HG02623 (cell line): ENCODE measurements around the gene AKT2.
A peak's percentile ranks its signal among the peaks of the same experiment; 100 is the strongest.
"Not testable (repeated sequence)": the region's sequence is repeated elsewhere in the genome, so short reads cannot be mapped to it uniquely, and the experiment has no call there.

Experiments used
- ATAC-seq: cut with Tn5 transposase; IDR thresholded peaks from one replicate; pipeline ENCODE4 v1.9.1; 2021; ENCODE audit warnings: moderate library complexity; ENCODE audit not compliant: unreplicated experiment

Gene AKT2

GRCh38 chr19:40284501-40285352 is at the start of gene AKT2:
AKT2 (minus strand) TSS chr19:40285345; CDS start chr19:40265267, 20,078 bp downstream.
- peak; percentile 23 for ATAC-seq

- ATAC-seq = not testable (repeated sequence)
These were observed 47.9 kb upstream of the AKT2 start for GRCh38 chr19:40333083-40333482.

- no peak for ATAC-seq
These were observed 47.5 kb upstream of the AKT2 start for GRCh38 chr19:40332669-40333068.

GRCh38 chr19:40331052-40331451 is 45.9 kb upstream of the AKT2 start:
- ATAC-seq = no peak

- no peak for ATAC-seq
These were observed 41.1 kb upstream of the AKT2 start for GRCh38 chr19:40326201-40326600.

- no peak for ATAC-seq
These were observed 38.6 kb upstream of the AKT2 start for GRCh38 chr19:40323705-40324104.

GRCh38 chr19:40322951-40323615 is 37.9 kb upstream of the AKT2 start:
- ATAC-seq = no peak

GRCh38 chr19:40322271-40322610 is 37.1 kb upstream of the AKT2 start:
- ATAC-seq = no peak

GRCh38 chr19:40321566-40322270 is 36.6 kb upstream of the AKT2 start:
- ATAC-seq = no peak

- ATAC-seq = no peak
These were observed 35.9 kb upstream of the AKT2 start for GRCh38 chr19:40321076-40321475.

- ATAC-seq = no peak
These were observed 35.4 kb upstream of the AKT2 start for GRCh38 chr19:40320558-40320935.

GRCh38 chr19:40317338-40317737 is 32.2 kb upstream of the AKT2 start:
- ATAC-seq = no peak

- no peak for ATAC-seq
These were observed 30.8 kb upstream of the AKT2 start for GRCh38 chr19:40315812-40316470.

- no peak for ATAC-seq
These were observed 29.5 kb upstream of the AKT2 start for GRCh38 chr19:40314656-40315055.

GRCh38 chr19:40313229-40313983 is 28.3 kb upstream of the AKT2 start:
- no peak for ATAC-seq

- ATAC-seq = no peak
These were observed 27.4 kb upstream of the AKT2 start for GRCh38 chr19:40312533-40312932.

GRCh38 chr19:40309666-40310065 is 24.5 kb upstream of the AKT2 start:
- no peak for ATAC-seq

GRCh38 chr19:40305403-40305802 is 20.3 kb upstream of the AKT2 start:
- ATAC-seq = no peak

GRCh38 chr19:40304306-40304705 is 19.2 kb upstream of the AKT2 start:
- ATAC-seq = no peak

GRCh38 chr19:40303765-40304164 is 18.6 kb upstream of the AKT2 start:
- no peak for ATAC-seq
